ENCODE results near the gene SUMO2. TPM values are rescaled to one million over a fixed set of nuclear protein-coding genes. Genes with fewer than 3 reads are reported as not detected.
A peak's percentile ranks its signal among the peaks of the same experiment; 100 is the strongest.

Gene SUMO2
- 19.8 and 21.3 TPM in 2 replicates for total RNA-seq (2013; cell fraction: nucleolus; rRNA removed)
- total RNA-seq (2014; rRNA removed): 163 and 207 TPM in 2 replicates
- total RNA-seq (2014; rRNA removed; fragmentation: Illumina TruSeq; extraction: Trizol): 312 and 322 TPM in 2 replicates
- 506 and 514 TPM in 2 replicates for total RNA-seq (2021)
- polyA plus RNA-seq (2011; ENCODE audit: low read depth): 65.4 TPM
- polyA plus RNA-seq (2011; rRNA removed): 603 and 801 TPM in 2 replicates
- polyA plus RNA-seq (2011; cell fraction: cytosol; rRNA removed): 90.6 and 121 TPM in 2 replicates
- polyA plus RNA-seq (2011; cell fraction: nucleus; rRNA removed): 80.5 and 124 TPM in 2 replicates
- polyA plus RNA-seq (2012): 224 and 225 TPM in 2 replicates
- polyA plus RNA-seq (2014; fragmentation: Illumina TruSeq; extraction: Trizol): 265 and 335 TPM in 2 replicates
- 100 to 1,000 TPM; 709 to 767 TPM for polyA plus RNA-seq (2014; fragmentation: Nextera tagmentation; extraction: Ambion mirVana)
- 232 and 249 TPM in 2 replicates for polyA plus RNA-seq (2014; rRNA removed)
- 100 to 1,000 TPM; 755 to 803 TPM for polyA plus RNA-seq (2016; fragmentation: Nextera tagmentation; extraction: Ambion mirVana)
- 63.9 and 102 TPM in 2 replicates for polyA minus RNA-seq (2011; rRNA and poly(A)+ RNA removed)
- 148 and 173 TPM in 2 replicates for polyA minus RNA-seq (2011; cell fraction: cytosol; rRNA and poly(A)+ RNA removed)
- 13.5 and 14.2 TPM in 2 replicates for polyA minus RNA-seq (2011; cell fraction: nucleus; rRNA and poly(A)+ RNA removed)
- percentile 90 among the genes with signal in this experiment for Bru-seq, nascent RNA
- percentile 97 among the genes with signal in this experiment for BruChase-seq, experiment 1, labeled RNA remaining after a 6-hour chase
- percentile 92 among the genes with signal in this experiment for BruChase-seq, experiment 2, labeled RNA remaining after a 2-hour chase
- long read RNA-seq, experiment 1, transcript SUMO2-202 (4 exons, 3,190 nt): major isoform, 356 of 373 reads
- long read RNA-seq, experiment 1, transcript SUMO2-203 (4 exons, 490 nt): minor isoform, 7 of 373 reads
- long read RNA-seq, experiment 1, partial matches to known transcripts: 1 of 373 reads
- long read RNA-seq, experiment 1, other reads (novel, unspliced or antisense): 7 of 373 reads
- long read RNA-seq, experiment 2, transcript SUMO2-202 (4 exons, 3,190 nt): major isoform, 1,899 of 1,959 reads
- long read RNA-seq, experiment 2, transcript SUMO2-203 (4 exons, 490 nt): minor isoform, 31 of 1,959 reads
- long read RNA-seq, experiment 2, partial matches to known transcripts: 10 of 1,959 reads
- long read RNA-seq, experiment 2, other reads (novel, unspliced or antisense): 15 of 1,959 reads

- Histone ChIP-seq H3K4me1 (ENCODE audit: control insufficient read depth, insufficient read depth, low read length) (no peaks in the 10 kb centered on the region), H2AFZ (ENCODE audit: control insufficient read depth, low read depth, low read length) (peak within 1 kb of the TSS; percentile 98), H4K20me1 (ENCODE audit: control insufficient read depth, insufficient read depth) (no peaks in the 10 kb centered on the region), H3K27me3 (replicated peaks in 1 of 2; ENCODE audit: control insufficient read depth in 2 of 2, insufficient read depth in 2 of 2, low read length in 1 of 2) (no peaks in the 10 kb centered on the region), H3K27ac (ENCODE audit: control insufficient read depth, insufficient read depth) (peak within 1 kb of the TSS; percentile 95), H3K79me2 (ENCODE audit: control insufficient read depth, insufficient read depth, low read length) (peaks cover 47% of the 10 kb centered on the region), H3K9ac (ENCODE audit: control insufficient read depth, insufficient read depth, low read length) (peak within 1 kb of the TSS; percentile 89), H3K36me3 (ENCODE audit: control insufficient read depth in 2 of 2, insufficient read depth in 2 of 2, low read length in 1 of 2) (peaks cover 1 to 11% of the 10 kb centered on the region in 2 experiments), H3K9me3 (replicated peaks; ENCODE audit: control insufficient read depth, insufficient read depth, low read length) (no peaks in the 10 kb centered on the region), H3K4me2 (ENCODE audit: control insufficient read depth, insufficient read depth) (peak within 1 kb of the TSS; percentile 84), H3K4me3 (peak within 1 kb of the TSS; percentile 92)
- CTCF ChIA-PET: interaction anchor here (0.9 to 2.1 kb wide), 8 partner anchors 10 to 88 kb away, joined by 3 to 8 read pairs (median 6); partner anchors contain the start of gene MIF4GD
- under 1% methylated on average over 87 of the region's 92 CpGs for WGBS (ENCODE audit: insufficient coverage, insufficient replicate concordance, low lambda C conversion rate, missing lambda C conversion rate)
- FAIRE-seq (peak; percentile 87), ATAC-seq (peak; percentile 86), DNase-seq (ENCODE audit: low read depth, low spot score) (peak; percentile 85)
- in situ Hi-C loops (cut with MboI) (no loop called here), intact Hi-C loops (cut with micrococcal nuclease; ENCODE audit: unreplicated experiment) (loop anchor here (5.0 kb wide), 1 partner anchor 151 kb away; no protein-coding TSS in a partner anchor)
- BruUV-seq (replicated peaks): no TSS peak
- RAD21 ChIA-PET (ENCODE audit: unreplicated experiment): interaction anchor here (0.6 to 1.7 kb wide), 5 partner anchors 19 to 230 kb away, joined by 3 to 8 read pairs (median 3); no protein-coding TSS in a partner anchor
- SMC1A ChIA-PET (ENCODE audit: uncharacterized antibody, unreplicated experiment): interaction anchor here (1.1 to 2.6 kb wide), 2 partner anchors 19 to 23 kb away, joined by 3 to 10 read pairs; partner anchors contain the start of gene NUP85
- POLR2A ChIA-PET: interaction anchor here (0.5 to 2.2 kb wide), 7 partner anchors 9 to 436 kb away, joined by 3 to 8 read pairs (median 3); no protein-coding TSS in a partner anchor
- TF ChIP-seq ASH2L (IDR thresholded peaks at IDR 0.05; ENCODE audit: borderline replicate concordance, low read depth) (0 out of 2 replicates have a peak, but pooled peaks have one; percentile 47), CTCF (IDR thresholded peaks at IDR 0.05 in 2 of 3, conservative IDR thresholded peaks at IDR 0.05 in 1 of 3; ENCODE audit: control insufficient read depth in 2 of 3, extremely low read depth in 1 of 3, insufficient read depth in 1 of 3, low read depth in 3 of 3, low read length in 3 of 3) (peak; percentile 9 to 43 (median 15); a peak in 3 of 6 replicates), HDGF (IDR thresholded peaks at IDR 0.05) (no peak), EGR1 (IDR thresholded peaks at IDR 0.05; ENCODE audit: borderline replicate concordance in 1 of 2, low read depth in 2 of 2, low read length in 2 of 2) (peak; percentile 72 to 90; a peak in 2 of 3 replicates), CBX3 (IDR thresholded peaks at IDR 0.05; ENCODE audit: borderline replicate concordance, low read depth) (no peak), FOXK2 (IDR thresholded peaks at IDR 0.05) (no peak), TCF7 (IDR thresholded peaks at IDR 0.05; ENCODE audit: borderline replicate concordance) (no peak)
- TF ChIP-seq, protein P1, sequence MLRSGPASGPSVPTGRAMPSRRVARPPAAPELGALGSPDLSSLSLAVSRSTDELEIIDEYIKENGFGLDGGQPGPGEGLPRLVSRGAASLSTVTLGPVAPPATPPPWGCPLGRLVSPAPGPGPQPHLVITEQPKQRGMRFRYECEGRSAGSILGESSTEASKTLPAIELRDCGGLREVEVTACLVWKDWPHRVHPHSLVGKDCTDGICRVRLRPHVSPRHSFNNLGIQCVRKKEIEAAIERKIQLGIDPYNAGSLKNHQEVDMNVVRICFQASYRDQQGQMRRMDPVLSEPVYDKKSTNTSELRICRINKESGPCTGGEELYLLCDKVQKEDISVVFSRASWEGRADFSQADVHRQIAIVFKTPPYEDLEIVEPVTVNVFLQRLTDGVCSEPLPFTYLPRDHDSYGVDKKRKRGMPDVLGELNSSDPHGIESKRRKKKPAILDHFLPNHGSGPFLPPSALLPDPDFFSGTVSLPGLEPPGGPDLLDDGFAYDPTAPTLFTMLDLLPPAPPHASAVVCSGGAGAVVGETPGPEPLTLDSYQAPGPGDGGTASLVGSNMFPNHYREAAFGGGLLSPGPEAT (IDR thresholded peaks at IDR 0.05; ENCODE audit: low read depth): 0 out of 2 replicates have a peak, but pooled peaks have one; percentile 56
- TF ChIP-seq, protein P2, sequence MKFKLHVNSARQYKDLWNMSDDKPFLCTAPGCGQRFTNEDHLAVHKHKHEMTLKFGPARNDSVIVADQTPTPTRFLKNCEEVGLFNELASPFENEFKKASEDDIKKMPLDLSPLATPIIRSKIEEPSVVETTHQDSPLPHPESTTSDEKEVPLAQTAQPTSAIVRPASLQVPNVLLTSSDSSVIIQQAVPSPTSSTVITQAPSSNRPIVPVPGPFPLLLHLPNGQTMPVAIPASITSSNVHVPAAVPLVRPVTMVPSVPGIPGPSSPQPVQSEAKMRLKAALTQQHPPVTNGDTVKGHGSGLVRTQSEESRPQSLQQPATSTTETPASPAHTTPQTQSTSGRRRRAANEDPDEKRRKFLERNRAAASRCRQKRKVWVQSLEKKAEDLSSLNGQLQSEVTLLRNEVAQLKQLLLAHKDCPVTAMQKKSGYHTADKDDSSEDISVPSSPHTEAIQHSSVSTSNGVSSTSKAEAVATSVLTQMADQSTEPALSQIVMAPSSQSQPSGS (IDR thresholded peaks at IDR 0.05; ENCODE audit: low read length): no peak
Measured at GRCh38 chr17:75182569-75183436, at the start of gene SUMO2. Gene SUMO2, minus strand, starts transcription at chr17:75182959. Its CDS starts 125 bp downstream, at chr17:75182834.
